Small intestine (tissue), 7 donors: ENCODE results near the gene ELAPOR1. TPM values are rescaled to one million over a fixed set of nuclear protein-coding genes. Genes with fewer than 3 reads are reported as not detected.

Experiments used
- DNase-seq, 2 donors: peaks; one replicate each; pipeline versions ENCODE4 v3.0.0 to v3.0.0-alpha.2; 2013
- FAIRE-seq: peaks from 2 replicates; lab custom pipeline; 2012; peaks lifted over from hg19 to GRCh38; lab: Jason Lieb, UNC
- H3K27ac ChIP-seq, 3 donors: one replicate each; pipeline ENCODE4 v1.5.1; 2013; ENCODE audit warnings: low read length in 2 of 3, mild to moderate bottlenecking in 2 of 3, control low read depth in 1 of 3, inconsistent platforms in 1 of 3, low read depth in 1 of 3, moderate library complexity in 1 of 3
- H3K27me3 ChIP-seq, 3 donors: one replicate each; pipeline ENCODE4 v1.6.1; 2013; ENCODE audit warnings: low read length in 3 of 3, inconsistent platforms in 1 of 3; ENCODE audit not compliant: control insufficient read depth in 3 of 3, insufficient read depth in 3 of 3
- H3K36me3 ChIP-seq, 3 donors: one replicate each; pipeline ENCODE4 v1.6.1; 2013; ENCODE audit warnings: low read length in 3 of 3, inconsistent platforms in 1 of 3, low read depth in 1 of 3, mild to moderate bottlenecking in 1 of 3, moderate library complexity in 1 of 3; ENCODE audit not compliant: control insufficient read depth in 3 of 3, insufficient read depth in 2 of 3
- H3K4me1 ChIP-seq, 3 donors: one replicate each; pipeline ENCODE4 v1.6.1; 2013; ENCODE audit warnings: low read length in 2 of 3, inconsistent platforms in 1 of 3, low read depth in 1 of 3, mild to moderate bottlenecking in 1 of 3, moderate library complexity in 1 of 3; ENCODE audit not compliant: control insufficient read depth in 3 of 3, insufficient read depth in 2 of 3
- H3K4me3 ChIP-seq, 3 donors: one replicate each; pipeline ENCODE4 v1.5.1; 2013; ENCODE audit warnings: low read length in 3 of 3, control low read depth in 1 of 3, inconsistent platforms in 1 of 3, low read depth in 1 of 3, mild to moderate bottlenecking in 1 of 3, moderate library complexity in 1 of 3
- H3K9me3 ChIP-seq, 2 donors: one replicate each; pipeline ENCODE4 v1.6.1; 2013; ENCODE audit warnings: low read depth in 1 of 2, low read length in 1 of 2; ENCODE audit not compliant: control insufficient read depth in 2 of 2, insufficient read depth in 1 of 2
- WGBS, 3 donors: extraction: QIAGEN DNeasy Blood & Tissue Kit; methylation state at CpG; one replicate each; pipeline ENCODE4 v1.1.7; 2013; 5-methylcytosine and 5-hydroxymethylcytosine counted together
- polyA plus RNA-seq, 4 donors: library from polyadenylated mRNA; stranded (reverse) in 3 of 4; unstranded in 1 of 4; fragments of 200-250 nt in 3 of 4; fragments of 120-200 nt in 1 of 4; gene quantifications; one replicate each; pipeline versions ENCODE4 v1.2.1 to v1.2.3, GENCODE V29; 2013
- donor health status: healthy with polysubstance abuse.
- donor health status: control.
- donor health status: control.
- donor health status: Bipolar disorder and iron deficiency.
- donor health status: healthy.

Gene ELAPOR1
- polyA plus RNA-seq, 4 donors = 3.8 to 75.3 (median 35.4) TPM

DNA sequence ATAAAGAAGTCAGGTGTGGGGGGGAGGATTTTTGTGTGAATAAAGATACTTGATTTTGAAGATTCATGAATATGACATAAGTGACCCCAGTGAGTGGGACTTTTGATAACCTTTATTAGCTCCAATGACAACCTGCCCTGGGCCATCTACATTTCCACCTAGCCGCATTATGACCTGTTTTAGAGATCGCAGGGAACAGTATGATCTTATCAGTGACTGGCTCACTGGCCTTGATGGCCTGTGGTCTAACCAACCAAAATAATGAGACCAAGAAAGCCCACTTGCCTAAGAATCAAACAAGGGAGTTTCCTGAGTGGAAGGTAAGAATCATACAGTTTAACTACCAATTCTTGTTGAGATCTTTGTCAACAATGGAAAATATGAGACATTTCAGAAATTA, 1.8 kb downstream of the ELAPOR1 start:
- H3K27ac ChIP-seq = peak overlapping the region in 1 of 3 donors; percentile 31
- H3K4me3 ChIP-seq = no peak overlapping the region

GRCh38 chr1:109116286-109116685, 2.4 kb downstream of the ELAPOR1 start:
- DNase-seq = no peak
- peaks cover 0 to 15% (median 0%) of the 10 kb centered on the region in 3 donors for H3K27me3 ChIP-seq
- no peak for FAIRE-seq
- H3K9me3 ChIP-seq = no peaks in the 10 kb centered on the region
- WGBS, 3 donors = 20 to 61% (median 33%) methylated on average over 1 of the region's 1 CpG
- peak overlapping the region in 1 of 3 donors; percentile 40 for H3K27ac ChIP-seq
- H3K36me3 ChIP-seq = peaks cover 0 to 5% (median 0%) of the 10 kb centered on the region in 3 donors
- no peak overlapping the region for H3K4me3 ChIP-seq
- peaks cover 0 to 17% (median 0%) of the 10 kb centered on the region in 3 donors for H3K4me1 ChIP-seq

More for the DNA sequence above, 1.8 kb downstream of the ELAPOR1 start:
- FAIRE-seq = no peak
- DNase-seq = no peak
- Histone ChIP-seq H3K4me1 (peaks cover 0 to 17% (median 0%) of the 10 kb centered on the region in 3 donors), H3K36me3 (peaks cover 0 to 5% (median 0%) of the 10 kb centered on the region in 3 donors), H3K9me3 (no peaks in the 10 kb centered on the region), H3K27me3 (peaks cover 0 to 15% (median 0%) of the 10 kb centered on the region in 3 donors)
- 26 to 64% (median 30%) methylated on average over 2 of the region's 2 CpGs for WGBS, 3 donors

DNA sequence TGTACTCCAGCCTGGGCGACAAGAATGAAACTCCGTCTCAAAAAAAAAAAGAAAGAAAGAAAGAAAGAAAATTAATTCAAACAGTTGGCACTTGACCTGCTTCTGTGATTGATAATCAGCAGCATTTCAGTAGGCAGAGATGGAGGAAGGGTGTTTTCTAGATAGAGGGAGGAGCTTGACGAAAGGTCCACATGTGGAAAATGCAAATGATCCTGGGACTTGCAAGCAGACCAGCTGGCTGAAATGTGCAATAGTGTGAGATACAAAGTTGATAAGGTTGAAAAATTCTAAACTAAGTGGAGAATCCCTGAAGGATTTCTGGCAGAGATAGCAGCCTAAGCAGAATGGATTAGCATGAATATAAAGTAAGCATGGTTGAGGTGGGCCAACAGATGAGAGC, 4.2 kb downstream of the ELAPOR1 start:
- Histone ChIP-seq H3K4me1 (peaks cover 0 to 8% (median 0%) of the 10 kb centered on the region in 3 donors), H3K27me3 (peaks cover 0 to 13% (median 0%) of the 10 kb centered on the region in 3 donors), H3K9me3 (no peaks in the 10 kb centered on the region), H3K36me3 (peaks cover 0 to 5% (median 0%) of the 10 kb centered on the region in 3 donors), H3K27ac (no peak overlapping the region), H3K4me3 (no peak overlapping the region)
- DNase-seq = peak in 1 of 2 donors; percentile 36
- 6 to 61% (median 42%) methylated on average over 3 of the region's 3 CpGs for WGBS, 3 donors
- FAIRE-seq = no peak

- no peaks in the 10 kb centered on the region for H3K9me3 ChIP-seq
- no peak overlapping the region for H3K27ac ChIP-seq
- H3K36me3 ChIP-seq = peaks cover 0 to 5% (median 0%) of the 10 kb centered on the region in 3 donors
- no peak overlapping the region for H3K4me3 ChIP-seq
- DNase-seq = no peak
- WGBS, 3 donors = 89 to 92% (median 90%) methylated on average over 5 of the region's 5 CpGs
- H3K4me1 ChIP-seq = peaks cover 0 to 3% (median 0%) of the 10 kb centered on the region in 3 donors
- no peak for FAIRE-seq
- no peaks in the 10 kb centered on the region for H3K27me3 ChIP-seq
Measured at GRCh38 chr1:109120356-109120755, 6.4 kb downstream of the ELAPOR1 start.

- DNase-seq (no peak), FAIRE-seq (no peak)
- Histone ChIP-seq H3K27me3 (no peaks in the 10 kb centered on the region), H3K9me3 (no peaks in the 10 kb centered on the region), H3K27ac (no peak overlapping the region), H3K4me1 (peaks cover 0 to 35% (median 0%) of the 10 kb centered on the region in 3 donors), H3K4me3 (no peak overlapping the region), H3K36me3 (peaks cover 0 to 9% (median 0%) of the 10 kb centered on the region in 3 donors)
- 58 to 87% (median 79%) methylated on average over 2 of the region's 2 CpGs for WGBS, 3 donors
Measured at GRCh38 chr1:109131059-109131458, 17.1 kb downstream of the ELAPOR1 start.

GRCh38 chr1:109131800-109132199, 17.9 kb downstream of the ELAPOR1 start:
- no peak for DNase-seq
- H3K27ac ChIP-seq = no peak overlapping the region
- H3K4me1 ChIP-seq = peaks cover 0 to 42% (median 0%) of the 10 kb centered on the region in 3 donors
- H3K36me3 ChIP-seq = peaks cover 0 to 9% (median 0%) of the 10 kb centered on the region in 3 donors
- no peaks in the 10 kb centered on the region for H3K9me3 ChIP-seq
- no peaks in the 10 kb centered on the region for H3K27me3 ChIP-seq
- no peak overlapping the region for H3K4me3 ChIP-seq
- FAIRE-seq = no peak

DNA sequence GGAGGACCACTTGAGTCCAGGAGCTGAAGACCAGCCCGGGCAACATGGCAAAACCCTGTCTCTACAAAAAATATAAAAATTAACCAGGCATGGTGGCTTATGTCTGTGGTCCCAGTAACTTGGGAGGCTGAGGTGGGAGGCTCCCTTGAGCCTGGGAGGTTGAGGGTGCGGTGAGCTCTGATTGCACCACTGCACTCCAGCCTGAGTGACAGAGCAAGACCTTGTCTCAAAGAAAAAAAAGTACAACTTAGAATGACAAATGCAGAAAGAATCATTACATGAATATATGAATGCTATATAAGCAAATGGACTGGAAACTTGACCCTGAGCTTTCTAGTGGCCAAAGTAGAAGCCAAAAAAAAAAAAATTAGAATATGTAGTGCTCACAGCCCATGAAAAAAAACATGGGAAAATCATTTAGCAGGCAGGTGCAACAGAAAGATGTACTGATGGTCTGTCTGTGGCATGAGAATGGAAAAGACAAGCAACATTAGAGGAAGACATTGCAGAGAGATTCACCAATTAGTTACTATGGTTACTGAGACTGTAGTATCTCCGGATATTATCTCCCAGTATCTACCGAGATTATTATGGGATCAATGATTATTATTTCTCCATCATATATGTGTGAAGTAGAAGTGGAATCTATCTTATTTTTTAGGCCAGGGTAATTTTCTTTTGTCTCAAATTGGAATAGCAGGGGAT, 19.2 kb downstream of the ELAPOR1 start:
- Histone ChIP-seq H3K27me3 (no peaks in the 10 kb centered on the region), H3K4me3 (no peak overlapping the region), H3K9me3 (no peaks in the 10 kb centered on the region), H3K27ac (peak overlapping the region in 1 of 3 donors; percentile 92), H3K36me3 (peaks cover 0 to 3% (median 0%) of the 10 kb centered on the region in 3 donors), H3K4me1 (peaks cover 0 to 53% (median 0%) of the 10 kb centered on the region in 3 donors)
- WGBS, 3 donors = 38 to 68% (median 52%) methylated on average over 4 of the region's 4 CpGs
- no peak for DNase-seq
- FAIRE-seq = no peak

DNA sequence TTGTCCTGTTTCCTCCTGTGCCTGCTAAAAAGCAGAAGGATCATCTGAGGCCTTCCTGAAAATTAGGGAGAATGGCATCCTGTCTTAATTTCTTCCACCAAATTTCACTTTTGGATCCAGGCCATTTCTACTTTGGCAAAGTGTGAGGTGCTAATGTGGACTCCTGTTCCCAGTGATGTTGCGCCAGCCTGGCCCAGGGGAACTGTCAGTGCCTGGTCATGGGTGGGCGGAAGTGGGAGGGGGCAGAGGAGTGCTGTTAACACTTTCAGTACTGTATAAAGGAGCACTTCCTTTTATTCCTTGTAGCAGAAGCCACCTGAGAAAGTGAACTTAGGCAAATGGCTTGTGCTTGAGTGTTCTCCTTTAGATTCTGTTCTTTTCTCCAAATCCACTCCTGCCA, 19.9 kb downstream of the ELAPOR1 start:
- Histone ChIP-seq H3K9me3 (no peaks in the 10 kb centered on the region), H3K27ac (peak overlapping the region; percentile 61 to 92 (median 90)), H3K4me3 (no peak overlapping the region), H3K27me3 (no peaks in the 10 kb centered on the region), H3K36me3 (peaks cover 0 to 3% (median 0%) of the 10 kb centered on the region in 3 donors), H3K4me1 (peaks cover 0 to 59% (median 0%) of the 10 kb centered on the region in 3 donors)
- 19 to 47% (median 30%) methylated on average over 2 of the region's 2 CpGs for WGBS, 3 donors
- peak in 1 of 2 donors; percentile 40 for DNase-seq
- no peak for FAIRE-seq
